Liver (tissue), 9 donors: ENCODE results near the gene CD276. TPM values are rescaled to one million over a fixed set of nuclear protein-coding genes. Genes with fewer than 3 reads are reported as not detected.

Experiments used
- DNase-seq: peaks from one replicate; pipeline ENCODE4 v3.0.0-alpha.2; 2017; ENCODE audit warnings: low spot score
- H3K27ac ChIP-seq, 2 donors: one replicate each; pipeline ENCODE4 v1.7.0; 2013; ENCODE audit warnings: inconsistent platforms in 2 of 2, low read length in 2 of 2, control low read depth in 1 of 2, low read depth in 1 of 2, mild to moderate bottlenecking in 1 of 2
- H3K27me3 ChIP-seq, 4 donors: one replicate each; pipeline versions ENCODE4 v1.6.1 to v1.7.0; 2013; ENCODE audit warnings: low read length in 3 of 4, inconsistent platforms in 1 of 4, mild to moderate bottlenecking in 1 of 4, moderate library complexity in 1 of 4; ENCODE audit not compliant: control insufficient read depth in 4 of 4, insufficient read depth in 4 of 4
- H3K36me3 ChIP-seq, 4 donors: one replicate each; pipeline versions ENCODE4 v1.6.1 to v1.7.0; 2013; ENCODE audit warnings: low read length in 3 of 4, mild to moderate bottlenecking in 3 of 4, low read depth in 1 of 4, moderate library complexity in 1 of 4; ENCODE audit not compliant: control insufficient read depth in 4 of 4, insufficient read depth in 3 of 4
- H3K4me1 ChIP-seq, 4 donors: one replicate each; pipeline versions ENCODE4 v1.6.1 to v1.7.0; 2013; ENCODE audit warnings: low read length in 3 of 4, mild to moderate bottlenecking in 3 of 4, moderate library complexity in 1 of 4; ENCODE audit not compliant: control insufficient read depth in 4 of 4, insufficient read depth in 4 of 4
- H3K4me3 ChIP-seq, 3 donors: one replicate each; pipeline versions ENCODE4 v1.6.1 to v1.7.0; 2013; ENCODE audit warnings: low read length in 3 of 3, control low read depth in 1 of 3, low read depth in 1 of 3, mild to moderate bottlenecking in 1 of 3
- H3K9ac ChIP-seq, 2 donors: one replicate each; pipeline ENCODE4 v1.7.0; 2013; ENCODE audit warnings: low read length in 2 of 2, mild to moderate bottlenecking in 2 of 2, moderate library complexity in 2 of 2, control low read depth in 1 of 2, low read depth in 1 of 2
- H3K9me3 ChIP-seq, 4 donors: one replicate each; pipeline versions ENCODE4 v1.6.1 to v1.7.0; 2013; ENCODE audit warnings: low read length in 3 of 4; ENCODE audit not compliant: control insufficient read depth in 4 of 4
- ATF3 ChIP-seq: IDR thresholded peaks from 2 replicates; pipeline ENCODE4 v1.6.1; 2016; ENCODE audit warnings: antibody characterized with exemption
- CTCF ChIP-seq: fragments of 150-350 bp; IDR thresholded peaks from 2 replicates; pipeline ENCODE4 v1.5.1; 2017; ENCODE audit warnings: improper control_type of control experiment, low read depth, low read length; ENCODE audit not compliant: missing input control
- FOXA1 ChIP-seq: IDR thresholded peaks from 2 replicates; pipeline ENCODE4 v1.6.1; 2016; ENCODE audit warnings: antibody characterized with exemption
- FOXA2 ChIP-seq: IDR thresholded peaks from 2 replicates; pipeline ENCODE4 v1.6.1; 2016; ENCODE audit warnings: antibody characterized with exemption
- GABPA ChIP-seq, 2 donors: IDR thresholded peaks in 1 of 2; conservative IDR thresholded peaks in 1 of 2; 2 replicates each; pipeline ENCODE4 v1.6.1; 2016; ENCODE audit warnings: antibody characterized with exemption in 2 of 2, mild to moderate bottlenecking in 1 of 2, moderate library complexity in 1 of 2
- HNF4A ChIP-seq, 2 donors: conservative IDR thresholded peaks; 2 replicates each; pipeline ENCODE4 v1.6.1; 2016; ENCODE audit warnings: antibody characterized with exemption in 2 of 2, mild to moderate bottlenecking in 2 of 2
- HNF4G ChIP-seq: IDR thresholded peaks from 2 replicates; pipeline ENCODE4 v1.6.1; 2016; ENCODE audit warnings: antibody characterized with exemption
- JUND ChIP-seq, 2 donors: IDR thresholded peaks; 2 replicates each; pipeline ENCODE4 v1.6.1; 2016; ENCODE audit warnings: antibody characterized with exemption in 2 of 2
- MAX ChIP-seq: IDR thresholded peaks from 2 replicates; pipeline ENCODE4 v1.6.1; 2016; ENCODE audit warnings: antibody characterized with exemption
- NR2F2 ChIP-seq: IDR thresholded peaks from 2 replicates; pipeline ENCODE4 v1.6.1; 2016; ENCODE audit warnings: antibody characterized with exemption
- RAD21 ChIP-seq, 2 donors: IDR thresholded peaks; 2 replicates each; pipeline ENCODE4 v1.6.1; 2016; ENCODE audit warnings: antibody characterized with exemption in 2 of 2, mild to moderate bottlenecking in 2 of 2
- REST ChIP-seq: IDR thresholded peaks from 2 replicates; pipeline ENCODE4 v1.6.1; 2016; ENCODE audit warnings: antibody characterized with exemption, mild to moderate bottlenecking
- RXRA ChIP-seq, 2 donors: IDR thresholded peaks; 2 replicates each; pipeline ENCODE4 v1.6.1; 2017 to 2018; ENCODE audit warnings: antibody characterized with exemption in 2 of 2, mild to moderate bottlenecking in 1 of 2
- SP1 ChIP-seq: IDR thresholded peaks from 2 replicates; pipeline ENCODE4 v1.6.1; 2018; ENCODE audit warnings: antibody characterized with exemption, mild to moderate bottlenecking
- TAF1 ChIP-seq: conservative IDR thresholded peaks from 2 replicates; pipeline ENCODE4 v1.6.1; 2016; ENCODE audit warnings: antibody characterized with exemption, mild to moderate bottlenecking
- ZBTB33 ChIP-seq: IDR thresholded peaks from 2 replicates; pipeline ENCODE4 v1.6.1; 2016; ENCODE audit warnings: antibody characterized with exemption
- WGBS: extraction: QIAGEN DNeasy Blood & Tissue Kit; methylation state at CpG from one replicate; pipeline ENCODE4 v1.1.7; 2013; 5-methylcytosine and 5-hydroxymethylcytosine counted together
- polyA plus RNA-seq, 2 donors: library from polyadenylated mRNA; stranded (reverse) in 1 of 2; unstranded in 1 of 2; fragments of 200-250 nt in 1 of 2; fragments of >200 nt in 1 of 2; fragmentation: Nextera tagmentation in 1 of 2; extraction: Ambion mirVana in 1 of 2; gene quantifications; one replicate each; pipeline versions ENCODE4 v1.2.1 to v1.2.3, GENCODE V29; 2013 to 2015
- total RNA-seq, 2 donors: library from RNA; depleted of rRNA; stranded (reverse); fragments of >200 nt; gene quantifications; one replicate each; pipeline ENCODE4 v1.2.3, GENCODE V29; 2014
- donor health status: healthy.
- donor health status: healthy.
- donor health status: healthy.
- donor health status: healthy.
- donor health status: healthy.

The CD276 gene
- total and polyA plus RNA-seq, 4 donors, result 12.9 to 37.9 (median 25.1) TPM

GRCh38 chr15:73732930-73733329, 48.7 kb downstream of the CD276 start:
- H3K27me3 ChIP-seq, result no peaks in the 10 kb centered on the region
- 64% methylated on average over 3 of the region's 3 CpGs for WGBS
- no peak overlapping the region for H3K27ac ChIP-seq
- no peaks in the 10 kb centered on the region for H3K9me3 ChIP-seq
- TF ChIP-seq HNF4G (no peak), ATF3 (no peak), TAF1 (no peak), NR2F2 (no peak), GABPA (IDR thresholded peaks at IDR 0.05 in 1 of 2, conservative IDR thresholded peaks at IDR 0.05 in 1 of 2) (no peak), MAX (no peak), ZBTB33 (no peak), RXRA (IDR thresholded peaks at IDR 0.05) (no peak), SP1 (no peak), JUND (IDR thresholded peaks at IDR 0.05) (no peak)
- H3K4me3 ChIP-seq, result no peak overlapping the region
- H3K9ac ChIP-seq, result no peak overlapping the region
- H3K4me1 ChIP-seq, result no peaks in the 10 kb centered on the region
- H3K36me3 ChIP-seq, result no peaks in the 10 kb centered on the region
- DNase-seq, result no peak

GRCh38 chr15:73737535-73737934, 53.4 kb downstream of the CD276 start:
- H3K27me3 ChIP-seq, result no peaks in the 10 kb centered on the region
- WGBS, result 88% methylated on average over 7 of the region's 7 CpGs
- no peak for TF ChIP-seq FOXA2
- no peak for TF ChIP-seq RAD21 (IDR thresholded peaks at IDR 0.05)

GRCh38 chr15:73740152-73741048, 56.2 kb downstream of the CD276 start:
- H3K27me3 ChIP-seq, result no peaks in the 10 kb centered on the region
- no peak overlapping the region for H3K27ac ChIP-seq
- 69% methylated on average over 25 of the region's 25 CpGs for WGBS
- no peaks in the 10 kb centered on the region for H3K9me3 ChIP-seq
- H3K36me3 ChIP-seq, result no peaks in the 10 kb centered on the region
- H3K9ac ChIP-seq, result no peak overlapping the region
- peaks cover 0 to 9% (median 7%) of the 10 kb centered on the region in 4 donors for H3K4me1 ChIP-seq
- H3K4me3 ChIP-seq, result no peak overlapping the region
- peak; percentile 43 for DNase-seq
- TF ChIP-seq TAF1 (no peak), SP1 (peak; percentile 57), HNF4G (peak; percentile 71), NR2F2 (peak; percentile 36), ZBTB33 (no peak), JUND (IDR thresholded peaks at IDR 0.05) (no peak), CTCF (no peak), HNF4A (conservative IDR thresholded peaks at IDR 0.05) (peak; percentile 87 to 92), REST (no peak), RAD21 (IDR thresholded peaks at IDR 0.05) (no peak), MAX (no peak), FOXA1 (no peak)

More at GRCh38 chr15:73737535-73737934, 53.4 kb downstream of the CD276 start:
- Histone ChIP-seq H3K9ac (no peak overlapping the region), H3K9me3 (no peaks in the 10 kb centered on the region), H3K27ac (no peak overlapping the region), H3K36me3 (no peaks in the 10 kb centered on the region), H3K4me3 (no peak overlapping the region), H3K4me1 (peaks cover 0 to 9% (median 7%) of the 10 kb centered on the region in 4 donors)
- no peak for DNase-seq
